NCI-H524 treated with DMSO at 0.1 percent for 48 hours (cell line): Measurements from ENCODE around the gene NACC2.

Experiments
- DNase-seq: peaks from one replicate; lab custom pipeline; 2025; lab: John Stamatoyannopoulos, UW

Gene NACC2

DNA sequence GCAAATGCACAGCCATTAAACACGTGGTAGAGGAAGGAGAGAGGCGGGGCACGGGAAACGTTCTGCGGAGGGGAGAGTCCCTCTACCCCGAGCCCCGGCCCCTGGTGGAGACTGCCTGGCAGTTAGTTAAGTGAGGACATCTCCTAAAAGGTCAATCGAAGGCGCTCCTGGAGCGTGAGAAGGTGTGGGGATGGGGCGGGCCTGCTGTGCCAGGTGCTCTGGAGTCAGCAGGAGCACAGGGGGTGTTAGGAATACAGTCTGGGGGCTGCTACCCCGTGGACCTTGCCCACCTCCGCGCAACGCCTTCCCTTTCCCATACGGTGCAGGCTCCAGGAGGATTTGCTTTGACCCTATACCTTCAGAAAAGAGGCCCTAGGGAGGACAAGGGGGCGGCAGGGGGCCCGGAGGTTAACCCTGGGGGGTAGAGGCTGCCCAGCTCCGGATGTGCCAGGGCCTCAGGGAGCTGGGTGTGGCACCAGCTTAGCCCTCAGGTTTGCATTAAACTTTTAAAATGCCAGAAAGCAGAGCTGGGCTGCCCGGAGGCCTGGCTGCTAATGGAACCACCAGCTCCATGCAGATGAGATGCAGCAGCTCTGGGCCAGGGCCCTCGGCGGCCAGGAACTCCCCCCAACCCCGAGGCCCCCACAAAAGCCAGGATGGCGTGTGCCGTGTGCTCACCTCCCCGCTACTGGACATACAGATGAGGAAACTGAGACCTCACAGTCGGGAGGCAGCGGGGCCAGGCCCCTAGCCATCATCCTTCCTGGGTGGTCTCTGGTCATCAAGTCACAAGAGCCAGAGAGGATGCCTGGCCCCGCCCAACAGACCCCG lies 39.2 kb downstream of the NACC2 start:
- no peak for DNase-seq

DNA sequence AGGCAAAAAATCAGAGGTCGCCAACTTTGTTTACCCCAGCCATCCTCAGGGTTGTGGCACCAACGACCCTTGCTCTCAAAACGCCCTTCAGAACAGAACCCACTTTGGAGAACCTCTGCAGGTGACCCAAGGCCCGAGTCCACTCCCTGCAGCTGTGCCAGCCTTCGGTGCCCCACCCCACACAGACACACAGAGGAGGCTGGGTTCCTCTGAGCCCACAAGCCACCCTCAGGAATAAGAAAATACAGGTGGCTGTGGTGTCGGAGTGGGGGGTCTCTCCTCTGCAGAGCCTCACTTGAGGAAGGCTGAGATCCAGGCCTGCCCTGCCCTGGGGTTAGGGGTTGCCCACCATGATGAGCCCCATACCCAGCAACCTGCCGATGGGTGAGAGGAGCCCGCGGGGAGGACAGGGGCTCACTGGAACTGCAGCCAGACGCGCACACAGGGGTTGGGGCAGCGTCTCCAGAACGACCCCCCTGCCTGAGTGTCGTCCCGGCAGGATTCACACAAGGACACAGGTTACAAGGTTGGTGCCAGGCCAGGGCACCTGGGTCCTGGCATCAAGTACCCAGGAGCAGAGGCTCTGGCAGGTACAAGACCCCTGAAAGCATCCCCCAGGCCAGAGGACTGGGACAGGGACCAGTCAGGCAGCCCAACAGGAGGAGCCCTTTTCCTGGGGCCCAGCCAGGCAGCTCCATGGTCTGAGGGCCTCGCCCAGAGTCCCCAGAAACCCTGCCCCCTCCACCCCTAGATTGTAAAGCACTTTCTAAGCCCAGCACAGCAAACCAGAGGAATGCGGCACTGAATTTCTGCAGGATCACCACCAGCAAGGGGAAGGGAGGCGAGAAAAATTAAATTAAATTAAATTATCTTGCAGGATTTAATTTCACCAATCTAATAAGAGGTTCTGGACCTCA lies 40.0 kb downstream of the NACC2 start:
- no peak for DNase-seq

DNA sequence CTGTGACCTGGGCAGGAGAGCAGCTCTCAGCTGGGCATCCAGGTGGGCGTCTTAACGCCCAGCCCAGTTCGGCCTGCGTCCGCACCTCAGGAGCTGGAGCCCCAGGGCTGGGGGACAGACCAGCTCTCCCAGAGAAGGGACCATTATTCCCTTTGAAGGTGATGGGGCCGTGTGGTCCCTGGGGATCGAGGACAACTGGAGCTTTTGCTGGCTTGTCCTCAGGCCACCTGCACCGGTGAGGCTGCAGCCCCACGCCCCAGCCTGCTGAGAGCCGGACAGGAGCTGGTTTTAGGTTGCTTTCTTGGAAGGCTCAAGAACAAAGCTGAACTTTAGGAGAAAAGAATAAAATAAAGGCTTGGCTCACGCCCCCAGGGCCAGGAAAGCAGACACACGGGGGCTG lies 40.9 kb downstream of the NACC2 start:
- DNase-seq, result no peak

DNA sequence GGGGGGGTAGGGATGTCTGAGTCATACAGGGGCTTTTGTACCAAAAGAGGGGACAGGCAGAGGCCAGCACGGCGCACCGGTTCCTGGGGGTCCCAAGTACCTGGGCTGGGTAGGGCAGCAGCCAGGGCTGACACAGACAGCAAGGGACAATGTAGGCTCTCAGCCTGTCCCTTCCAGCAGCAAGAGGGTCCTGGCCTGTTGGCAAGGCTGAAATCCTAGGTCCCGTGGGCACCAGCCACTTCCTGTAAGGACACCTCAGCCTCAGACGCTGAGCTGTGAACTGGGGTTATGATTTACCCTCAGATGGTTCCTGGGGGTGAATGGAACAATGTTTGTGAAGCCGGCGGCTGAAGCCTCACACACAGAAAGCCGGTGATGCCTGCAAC lies 41.3 kb downstream of the NACC2 start:
- no peak for DNase-seq

DNA sequence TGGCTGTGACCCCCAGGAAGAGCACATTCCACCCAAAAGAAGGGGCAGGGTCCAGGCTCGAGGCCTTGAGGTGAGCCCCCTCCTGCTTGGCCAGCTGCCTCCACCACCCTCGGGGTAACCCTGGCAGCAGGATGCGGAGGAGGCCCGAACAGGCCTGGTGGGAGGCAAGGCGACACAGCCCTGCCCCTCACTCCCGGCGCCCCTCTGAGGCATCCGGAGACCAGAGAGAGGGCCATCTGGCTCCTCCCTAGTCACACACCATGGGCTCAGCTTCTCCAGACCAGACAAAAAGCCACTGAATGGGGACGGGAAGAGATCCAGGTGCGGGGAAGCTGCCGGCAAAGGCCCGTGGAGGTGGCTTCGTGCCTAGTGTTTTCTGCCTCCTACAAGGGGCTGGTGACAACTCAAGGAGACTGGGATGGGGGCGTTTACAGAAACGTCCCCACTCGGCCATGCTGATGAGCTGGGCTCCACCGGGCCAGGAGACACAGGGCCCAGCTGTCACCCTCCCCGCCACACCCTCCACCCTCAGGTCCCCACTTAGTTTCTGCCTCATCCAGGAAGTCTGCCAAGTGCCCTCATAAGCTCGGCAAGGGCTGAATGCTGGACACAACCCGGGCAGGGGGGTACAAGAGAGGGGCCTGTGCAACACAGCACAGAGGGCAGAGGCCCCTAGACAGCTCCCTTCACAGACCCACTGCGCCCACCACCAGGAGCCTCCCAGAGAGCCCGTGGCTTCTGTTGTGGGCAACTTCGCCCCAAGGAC lies 41.9 kb downstream of the NACC2 start:
- DNase-seq, result peak; percentile 50

DNA sequence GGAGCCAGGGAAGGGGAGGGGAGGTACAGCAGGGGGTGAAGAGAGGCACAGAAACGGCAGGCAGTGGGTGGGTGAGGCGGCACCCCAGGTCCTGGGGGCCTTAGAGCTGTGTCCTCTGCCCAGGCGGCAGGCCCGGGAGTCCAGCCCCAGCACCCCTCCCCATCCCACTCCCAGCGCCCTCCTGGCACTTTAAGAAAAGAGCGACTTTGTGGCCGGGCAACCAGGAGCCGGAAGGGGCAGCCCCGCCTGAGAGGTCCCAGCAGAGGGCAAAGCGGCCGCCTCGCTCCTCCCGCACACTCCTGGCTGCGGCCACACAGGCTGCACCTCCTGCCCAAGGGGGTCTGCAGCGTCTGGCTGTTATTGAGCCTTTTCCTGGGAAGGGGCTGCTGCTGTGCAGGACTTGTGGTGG lies 42.6 kb downstream of the NACC2 start:
- no peak for DNase-seq

DNA sequence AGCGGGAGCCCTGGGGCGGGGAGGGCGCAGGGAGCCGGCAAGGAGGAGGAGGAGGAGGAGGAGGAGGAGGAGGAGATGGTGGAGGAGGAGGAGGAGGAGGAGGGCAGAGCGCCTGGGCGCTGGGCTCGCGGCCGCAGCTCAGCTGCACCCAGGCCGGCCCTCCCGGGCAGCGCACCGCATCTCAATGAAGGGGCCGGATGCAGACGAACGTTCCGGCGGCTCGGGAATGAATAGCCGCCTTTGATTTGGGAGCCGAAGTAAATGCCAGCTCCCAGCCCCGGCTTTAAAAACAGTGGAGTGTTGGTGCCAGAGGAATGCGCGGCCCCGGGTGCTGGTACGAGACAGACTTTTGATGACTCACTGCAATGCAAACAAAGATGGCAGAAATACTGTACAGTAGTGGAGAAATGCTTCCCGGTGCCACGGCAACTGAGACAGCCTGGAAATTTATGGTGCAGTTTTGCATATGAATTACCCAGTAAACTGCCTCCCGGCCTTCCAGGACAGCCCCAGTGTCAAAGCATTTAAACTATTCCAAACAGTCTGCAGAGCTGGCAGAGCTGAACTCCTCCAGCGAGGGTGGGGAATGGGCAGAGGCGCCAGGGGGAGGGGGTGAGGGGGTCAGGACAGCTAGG lies 43.1 kb downstream of the NACC2 start:
- DNase-seq, result no peak

DNA sequence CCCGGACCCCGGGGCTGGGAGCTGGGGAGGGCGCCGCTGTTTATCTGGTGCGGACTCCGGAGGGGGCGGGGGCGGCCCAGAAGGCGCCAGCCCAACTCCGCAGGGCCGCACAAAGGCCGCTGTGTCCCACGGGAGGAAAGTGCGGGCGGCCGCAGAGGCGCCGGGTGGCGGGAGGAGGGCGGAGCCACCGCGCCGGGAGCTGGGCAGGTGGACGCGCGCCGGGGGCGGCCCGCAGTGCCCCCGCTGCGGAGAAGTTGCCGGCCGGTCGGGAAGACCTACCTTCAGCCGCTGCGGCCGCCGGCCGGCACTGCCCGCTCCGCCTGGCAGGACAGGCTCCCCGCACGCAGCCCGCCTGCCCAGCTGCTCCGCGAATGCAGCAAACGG lies 43.6 kb downstream of the NACC2 start:
- no peak for DNase-seq

DNA sequence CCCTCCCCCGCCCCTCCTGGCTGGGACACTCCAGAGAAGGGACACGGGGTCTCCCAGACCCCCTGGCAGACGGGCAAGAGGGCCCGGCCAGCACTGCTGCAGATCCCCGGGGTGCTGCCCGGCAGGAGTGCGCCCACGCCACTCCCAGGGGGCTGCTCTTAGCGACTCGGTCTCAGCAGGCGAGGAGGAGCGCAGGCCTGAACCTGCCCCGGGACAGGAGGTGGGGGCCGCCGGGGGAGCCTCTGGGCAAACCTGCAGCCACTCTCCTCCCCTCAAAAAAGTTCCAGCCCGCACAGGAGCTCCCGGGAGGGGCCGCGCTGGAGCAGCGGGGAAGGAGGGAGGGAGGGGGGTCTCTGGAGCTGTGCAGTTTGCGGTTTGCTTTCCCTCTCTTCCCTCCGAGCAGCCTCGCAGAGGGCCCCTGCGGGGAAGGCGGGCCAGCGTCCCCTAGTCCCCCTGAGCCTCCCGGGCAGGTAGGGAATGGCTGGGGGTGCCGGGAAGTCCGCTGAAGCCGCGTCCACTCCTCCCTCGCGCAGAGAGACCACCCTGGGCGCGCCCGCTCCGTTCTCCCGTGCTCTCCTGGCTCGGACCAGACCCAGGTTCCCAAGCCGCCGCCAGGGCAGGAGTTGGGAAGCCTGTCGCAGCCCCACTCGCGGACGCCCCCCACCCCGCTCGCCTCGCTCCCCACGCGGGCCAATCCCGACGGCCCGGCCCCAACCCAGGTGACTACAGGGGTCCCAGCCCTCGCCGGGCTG lies 44.2 kb downstream of the NACC2 start:
- no peak for DNase-seq

DNA sequence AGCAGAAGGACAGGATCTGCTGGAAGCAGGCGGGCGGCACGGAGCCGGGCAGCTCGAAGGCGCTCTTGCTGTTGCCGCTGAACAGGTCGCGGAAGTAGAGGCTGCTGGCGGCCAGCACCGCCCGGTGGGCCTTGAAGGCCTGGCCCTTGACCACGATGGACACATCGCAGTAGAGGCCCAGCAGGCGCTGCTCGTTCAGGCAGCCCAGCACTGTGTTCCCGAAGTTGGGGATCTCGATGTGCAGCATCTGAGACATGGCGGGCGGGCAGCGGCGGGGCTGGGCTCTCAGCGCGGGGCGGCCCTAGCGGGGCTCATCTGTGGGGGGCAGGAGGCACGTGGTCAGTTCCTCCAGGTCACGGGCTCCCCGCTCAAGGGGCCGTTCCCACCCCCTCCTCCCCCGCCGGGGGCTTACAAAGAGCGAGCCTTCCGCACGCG lies 44.8 kb downstream of the NACC2 start:
- no peak for DNase-seq

DNA sequence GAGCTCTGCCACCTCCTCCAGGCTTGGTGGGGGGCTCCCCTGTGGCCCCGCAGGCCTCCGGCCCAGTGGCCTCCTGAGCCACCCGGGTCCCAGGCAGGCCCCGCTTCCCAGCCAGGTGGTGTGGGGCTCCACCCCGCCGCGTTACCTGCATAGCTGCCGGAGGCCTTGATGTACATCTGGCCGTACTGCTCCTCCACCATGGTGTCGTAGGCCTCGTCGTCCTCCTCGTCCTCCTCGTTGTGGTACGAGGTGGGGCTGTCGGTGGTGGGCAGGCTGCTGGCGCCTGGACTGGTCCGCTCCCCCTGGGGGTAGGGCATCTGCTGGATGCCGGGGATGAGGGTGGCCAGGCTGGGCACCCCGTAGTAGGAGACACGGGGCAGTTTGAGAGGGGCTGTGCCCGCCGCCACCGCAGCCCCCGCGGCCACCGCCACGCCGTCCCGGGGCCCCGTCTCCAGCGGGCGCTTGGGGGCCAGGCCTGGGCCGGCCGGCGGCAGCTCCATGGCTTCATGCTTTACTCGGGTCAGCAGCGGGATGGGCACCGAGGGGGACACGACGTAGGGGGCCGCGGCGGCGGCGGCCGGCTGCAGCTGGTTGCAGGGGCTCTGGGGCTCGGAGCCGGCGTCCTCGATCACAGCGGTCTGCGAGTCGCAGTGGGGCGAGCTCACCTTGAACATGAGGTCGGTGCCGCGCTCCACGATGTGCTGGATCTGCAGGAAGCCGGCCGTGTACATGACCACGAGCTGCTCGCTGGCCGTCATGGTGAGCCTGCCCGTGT lies 45.4 kb downstream of the NACC2 start:
- no peak for DNase-seq

DNA sequence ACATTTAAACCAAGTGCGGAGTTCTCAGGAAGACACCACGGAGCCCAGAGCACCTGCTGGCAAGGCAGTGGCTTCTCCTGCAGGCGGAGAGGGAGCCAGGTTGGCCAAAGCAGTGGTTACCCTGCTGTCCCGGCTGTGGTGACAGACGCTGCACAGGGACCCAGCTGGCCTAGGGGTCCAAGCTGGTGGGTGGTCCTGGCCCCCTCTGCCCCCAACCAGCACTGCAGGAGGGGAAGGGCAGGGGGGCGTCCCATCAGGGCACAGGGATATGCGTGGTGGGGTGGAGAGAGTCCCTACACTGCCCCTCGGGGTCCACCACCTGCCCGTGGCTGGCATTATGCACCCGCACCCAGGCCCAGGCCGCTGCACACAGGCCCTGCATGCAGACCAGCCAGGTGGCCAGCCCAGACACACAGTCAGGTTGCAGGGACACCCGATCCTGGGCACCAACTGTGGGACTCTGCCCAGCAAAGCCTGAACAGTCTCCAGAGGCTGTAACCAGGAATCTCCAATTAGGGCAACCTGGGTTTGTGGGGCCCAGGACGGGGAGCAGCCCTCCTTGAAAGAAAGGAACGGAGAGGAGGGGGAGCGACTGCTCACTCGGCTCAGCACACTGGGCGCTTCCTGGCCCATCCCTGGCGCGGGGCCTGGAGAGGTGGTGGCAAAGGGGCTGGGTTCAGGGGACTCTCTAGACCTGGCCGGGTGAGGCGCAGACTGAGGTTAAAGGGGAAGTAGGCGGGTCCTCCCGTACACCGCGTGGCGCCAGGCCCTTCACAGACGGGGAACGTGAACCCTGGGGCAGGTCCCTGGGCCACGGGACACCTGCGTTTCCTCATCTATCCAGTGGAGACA lies 46.3 kb downstream of the NACC2 start:
- no peak for DNase-seq

DNA sequence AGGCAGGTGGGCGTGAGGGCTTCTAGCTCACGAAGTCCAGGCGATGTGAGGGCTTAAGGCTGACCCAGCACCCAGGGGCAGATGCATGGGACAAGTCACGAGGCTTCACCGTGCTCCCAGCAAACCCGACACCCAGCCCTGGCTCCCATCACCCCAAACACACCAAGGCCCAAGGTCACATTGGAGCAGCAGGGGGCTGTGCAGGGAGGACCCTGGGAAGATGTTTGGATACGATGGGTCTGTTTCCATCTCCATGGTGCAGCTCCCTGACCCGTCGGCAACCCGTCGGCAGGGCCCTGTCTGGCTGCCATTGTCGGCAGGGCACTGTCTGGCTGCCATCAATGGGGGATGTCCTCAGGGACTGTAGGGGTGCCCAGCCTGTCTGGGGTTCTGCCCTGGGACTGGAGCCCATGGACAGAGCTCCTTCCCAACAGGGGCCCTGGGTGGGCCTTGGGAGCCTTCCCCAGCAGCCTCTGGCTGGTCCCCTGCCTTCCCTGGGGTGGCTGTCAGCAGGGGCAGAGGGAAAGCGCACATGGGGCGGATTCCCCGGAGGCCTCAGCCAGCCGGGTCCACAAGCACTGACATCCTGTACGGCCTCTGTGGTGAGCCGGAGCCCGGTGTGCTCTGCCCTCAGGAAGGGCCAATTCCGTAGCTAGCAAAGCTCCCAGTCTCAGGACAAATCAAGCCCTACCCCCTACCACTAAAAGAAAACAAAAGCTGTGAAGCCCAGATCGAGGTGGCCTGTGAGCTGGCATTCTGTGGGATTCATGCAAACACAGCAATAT lies 47.1 kb downstream of the NACC2 start:
- DNase-seq, result no peak

DNA sequence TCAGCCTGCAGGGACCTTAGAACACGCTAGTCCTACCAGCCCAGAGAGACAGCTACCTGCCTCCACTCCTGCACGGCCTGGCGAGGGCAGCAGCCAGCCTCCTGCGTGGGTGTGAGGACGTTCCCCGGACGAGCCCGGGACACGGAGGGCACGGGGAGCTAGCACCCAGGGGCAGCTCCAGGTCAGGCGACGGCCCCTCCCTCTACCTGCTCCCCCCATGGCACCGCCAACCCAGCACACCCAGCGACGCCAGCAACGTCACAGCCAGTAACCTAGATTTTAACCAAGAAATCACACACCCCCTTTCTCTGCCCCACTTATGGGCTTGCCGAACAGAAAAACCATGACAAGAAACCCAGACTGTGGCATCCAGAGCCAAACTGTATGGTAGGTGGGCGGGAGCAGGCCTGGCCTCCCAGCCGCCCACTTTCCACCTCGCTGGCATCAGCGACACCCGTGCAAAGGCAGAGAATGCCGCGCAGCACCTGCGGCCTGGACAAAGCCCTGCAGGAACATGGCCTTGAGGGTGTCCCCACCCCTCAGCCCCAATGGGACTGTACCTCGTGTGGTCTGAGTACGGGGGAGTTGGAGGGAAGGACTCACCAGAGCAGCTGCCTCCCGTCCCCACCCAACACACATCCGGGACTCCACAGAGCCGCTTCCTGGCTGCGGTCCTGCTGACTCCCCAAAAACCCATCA lies 47.9 kb downstream of the NACC2 start:
- no peak for DNase-seq

DNA sequence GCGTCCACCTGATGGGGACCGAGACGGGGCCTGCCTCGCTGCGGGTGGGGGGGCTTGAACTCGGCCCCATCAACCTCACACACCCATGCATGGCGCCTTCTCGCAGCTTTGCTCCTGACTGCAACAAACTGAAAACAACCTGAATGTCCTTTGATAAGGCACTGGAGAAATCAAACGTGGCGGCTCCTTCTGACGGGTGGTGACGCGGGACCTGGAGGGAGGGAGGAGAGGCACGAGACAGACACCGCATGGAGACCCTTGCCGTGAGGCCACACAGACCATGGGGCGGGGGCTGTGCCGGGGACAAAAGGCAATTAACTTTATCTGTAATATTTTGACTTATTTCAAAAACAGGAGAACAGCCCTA lies 48.6 kb downstream of the NACC2 start:
- DNase-seq, result no peak

DNA sequence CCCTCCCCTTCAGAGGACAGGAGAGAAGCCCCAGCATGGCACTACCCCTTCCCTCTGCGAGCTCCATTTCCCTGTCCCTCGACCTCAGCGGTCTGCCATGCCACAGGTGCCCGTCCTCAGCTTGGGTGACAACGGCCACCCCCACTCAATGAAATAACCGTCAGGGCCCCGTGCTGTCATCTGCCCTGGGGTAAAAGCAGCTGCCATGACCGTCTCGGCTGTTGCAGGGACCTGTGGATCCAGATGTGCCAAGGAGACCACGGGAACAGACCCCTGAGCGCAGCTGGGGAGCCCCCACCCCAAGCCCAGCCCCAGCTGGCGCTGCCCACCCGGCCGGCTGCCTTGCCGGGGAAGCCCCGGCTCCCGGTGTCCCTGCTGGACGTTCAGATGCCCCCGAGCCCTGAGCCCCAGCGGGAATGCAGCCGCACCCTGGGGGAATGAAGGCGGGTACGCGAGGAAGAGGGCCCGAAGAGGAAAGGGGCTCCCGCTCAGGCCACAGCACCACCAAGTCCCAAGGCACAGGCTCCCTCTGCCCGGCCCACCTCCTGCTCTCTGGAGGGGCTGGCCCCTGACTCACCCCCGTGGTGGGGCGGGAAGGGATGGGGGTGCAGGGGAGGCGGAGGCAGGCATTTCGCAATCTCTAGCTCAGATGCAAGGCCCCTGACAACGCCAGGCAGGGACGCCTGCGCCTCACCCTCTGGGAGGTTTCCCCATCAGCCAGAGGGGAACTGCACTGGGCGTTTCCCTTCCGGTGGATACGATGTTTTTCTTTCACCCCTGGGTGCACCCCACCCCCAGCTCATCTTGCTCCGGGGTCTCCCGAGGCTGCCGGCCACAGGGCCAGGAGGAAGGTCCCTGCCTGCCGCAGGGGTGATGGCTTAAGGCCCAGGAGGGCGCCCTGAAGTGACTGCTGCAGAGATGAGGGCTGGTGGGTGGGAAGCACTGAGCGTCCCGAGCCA lies 49.2 kb downstream of the NACC2 start:
- DNase-seq, result no peak
